Trophoblast cell (in vitro differentiated cells and primary cell): ENCODE measurements around the gene RUSF1.

Experiments
- DNase-seq, 2 donors: peaks; one replicate each; pipeline ENCODE4 v3.0.0-alpha.2; 2016
- H2AFZ ChIP-seq: 2 replicates; pipeline ENCODE4 v1.6.1; 2013; ENCODE audit warnings: low read length, moderate library complexity, mild to moderate bottlenecking; ENCODE audit not compliant: insufficient read depth, poor library complexity
- H2AK5ac ChIP-seq: 2 replicates; pipeline ENCODE4 v1.6.1; 2013; ENCODE audit warnings: mild to moderate bottlenecking, low read length
- H2BK120ac ChIP-seq: 2 replicates; pipeline ENCODE4 v1.6.1; 2013; ENCODE audit warnings: low read length, mild to moderate bottlenecking, moderate library complexity; ENCODE audit not compliant: insufficient read depth, poor library complexity
- H2BK12ac ChIP-seq: 2 replicates; pipeline ENCODE4 v1.6.1; 2013; ENCODE audit warnings: mild to moderate bottlenecking, low read length, moderate library complexity
- H2BK5ac ChIP-seq: 2 replicates; pipeline ENCODE4 v1.6.1; 2013; ENCODE audit warnings: low read length, low read depth, moderate library complexity, mild to moderate bottlenecking; ENCODE audit not compliant: poor library complexity
- H3K14ac ChIP-seq: 2 replicates; pipeline ENCODE4 v1.6.1; 2013; ENCODE audit warnings: mild to moderate bottlenecking, low read length
- H3K18ac ChIP-seq: 2 replicates; pipeline ENCODE4 v1.6.1; 2013; ENCODE audit warnings: mild to moderate bottlenecking, low read length
- H3K23ac ChIP-seq: 2 replicates; pipeline ENCODE4 v1.6.1; 2013; ENCODE audit warnings: low read length
- H3K27ac ChIP-seq: 2 replicates; pipeline ENCODE4 v1.5.1; 2013; ENCODE audit warnings: low read depth, mild to moderate bottlenecking, inconsistent platforms, low read length, moderate library complexity
- H3K27me3 ChIP-seq: 2 replicates; pipeline ENCODE4 v1.6.1; 2013; ENCODE audit warnings: inconsistent platforms, mild to moderate bottlenecking, low read length, moderate library complexity; ENCODE audit not compliant: insufficient read depth
- H3K36me3 ChIP-seq, 2 experiments: 1 replicate in 1 of 2; 2 replicates in 1 of 2; pipeline ENCODE4 v1.6.1; 2013; ENCODE audit warnings: low read length in 2 of 2, mild to moderate bottlenecking in 2 of 2, moderate library complexity in 1 of 2; ENCODE audit not compliant: insufficient read depth in 2 of 2, control insufficient read depth in 1 of 2
- H3K4ac ChIP-seq: 2 replicates; pipeline ENCODE4 v1.6.1; 2013; ENCODE audit warnings: low read depth, mild to moderate bottlenecking, low read length, moderate library complexity
- H3K4me1 ChIP-seq, 2 experiments: 1 replicate in 1 of 2; 2 replicates in 1 of 2; pipeline ENCODE4 v1.6.1; 2013; ENCODE audit warnings: low read length in 2 of 2, mild to moderate bottlenecking in 2 of 2, moderate library complexity in 1 of 2; ENCODE audit not compliant: insufficient read depth in 2 of 2, control insufficient read depth in 1 of 2
- H3K4me2 ChIP-seq: 2 replicates; pipeline ENCODE4 v1.6.1; 2013; ENCODE audit warnings: inconsistent platforms, mild to moderate bottlenecking, low read length, moderate library complexity
- H3K4me3 ChIP-seq: 2 replicates; pipeline ENCODE4 v1.5.1; 2013; ENCODE audit warnings: mild to moderate bottlenecking, low read depth, low read length, inconsistent platforms
- H3K79me1 ChIP-seq: one replicate; pipeline ENCODE4 v1.6.1; 2013; ENCODE audit warnings: low read length
- H3K79me2 ChIP-seq: 2 replicates; pipeline ENCODE4 v1.6.1; 2013; ENCODE audit warnings: low read length, mild to moderate bottlenecking; ENCODE audit not compliant: control insufficient read depth, insufficient read depth, poor library complexity
- H3K9ac ChIP-seq: 2 replicates; pipeline ENCODE4 v1.6.1; 2013; ENCODE audit warnings: mild to moderate bottlenecking, low read length
- H3K9me3 ChIP-seq: 2 replicates; pipeline ENCODE4 v1.6.1; 2013; ENCODE audit warnings: low read depth, mild to moderate bottlenecking, control low read depth, inconsistent platforms, low read length; ENCODE audit not compliant: insufficient read depth
- H4K12ac ChIP-seq: 2 replicates; pipeline ENCODE4 v1.6.1; 2013; ENCODE audit warnings: low read depth, mild to moderate bottlenecking, low read length, moderate library complexity
- H4K8ac ChIP-seq: 2 replicates; pipeline ENCODE4 v1.6.1; 2013; ENCODE audit warnings: low read depth, mild to moderate bottlenecking, low read length, moderate library complexity
- H4K91ac ChIP-seq: one replicate; pipeline ENCODE4 v1.6.1; 2013; ENCODE audit warnings: low read depth, mild to moderate bottlenecking, low read length, moderate library complexity
- WGBS: extraction: QIAGEN DNeasy Blood & Tissue Kit; methylation state at CpG from one replicate; pipeline ENCODE4 v1.1.7; 2013; ENCODE audit warnings: missing lambda C conversion rate; ENCODE audit not compliant: insufficient read length, insufficient coverage; ENCODE audit errors: extremely low coverage; 5-methylcytosine and 5-hydroxymethylcytosine counted together

The RUSF1 gene

DNA sequence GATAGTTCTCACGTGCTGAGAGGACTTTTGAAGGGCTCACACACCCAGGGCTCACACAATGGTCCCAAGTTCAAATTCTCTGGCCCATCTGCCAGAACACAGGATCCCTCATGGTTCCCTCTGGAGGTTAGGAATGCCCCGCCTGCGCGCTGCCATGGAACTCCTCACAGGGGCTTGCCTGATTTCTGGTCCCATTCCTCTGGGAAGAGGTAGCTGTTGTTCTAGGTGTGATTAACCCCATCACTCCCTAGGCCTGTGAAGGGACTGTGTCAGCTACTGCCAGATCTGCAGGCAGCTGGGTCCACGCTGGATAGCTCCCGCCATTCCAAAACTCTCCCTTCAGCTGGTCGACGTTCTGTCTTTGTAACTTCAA, 51.2 kb downstream of the RUSF1 start:
- Histone ChIP-seq H3K27ac (no peak overlapping the region), H2BK120ac (no peak overlapping the region), H3K4me2 (no peak overlapping the region), H3K79me2 (peaks cover 19% of the 10 kb centered on the region), H3K23ac (no peak overlapping the region), H3K9me3 (peaks cover 2% of the 10 kb centered on the region), H4K8ac (no peak overlapping the region), H3K27me3 (no peaks in the 10 kb centered on the region), H4K12ac (no peak overlapping the region), H2BK12ac (no peak overlapping the region), H3K4me3 (no peak overlapping the region), H3K36me3 (peaks cover 4 to 5% of the 10 kb centered on the region in 2 experiments), H2AFZ (no peak overlapping the region), H3K4me1 (peaks cover 28 to 40% of the 10 kb centered on the region in 2 experiments), H3K18ac (peak overlapping the region; percentile 6), H3K79me1 (peaks cover 25% of the 10 kb centered on the region), H2BK5ac (no peak overlapping the region), H4K91ac (no peak overlapping the region), H3K9ac (no peak overlapping the region), H3K14ac (no peak overlapping the region), H3K4ac (peak overlapping the region; percentile 60), H2AK5ac (no peak overlapping the region)
- no peak for DNase-seq
- no CpG with 5 or more reads among the region's 8 CpGs for WGBS

DNA sequence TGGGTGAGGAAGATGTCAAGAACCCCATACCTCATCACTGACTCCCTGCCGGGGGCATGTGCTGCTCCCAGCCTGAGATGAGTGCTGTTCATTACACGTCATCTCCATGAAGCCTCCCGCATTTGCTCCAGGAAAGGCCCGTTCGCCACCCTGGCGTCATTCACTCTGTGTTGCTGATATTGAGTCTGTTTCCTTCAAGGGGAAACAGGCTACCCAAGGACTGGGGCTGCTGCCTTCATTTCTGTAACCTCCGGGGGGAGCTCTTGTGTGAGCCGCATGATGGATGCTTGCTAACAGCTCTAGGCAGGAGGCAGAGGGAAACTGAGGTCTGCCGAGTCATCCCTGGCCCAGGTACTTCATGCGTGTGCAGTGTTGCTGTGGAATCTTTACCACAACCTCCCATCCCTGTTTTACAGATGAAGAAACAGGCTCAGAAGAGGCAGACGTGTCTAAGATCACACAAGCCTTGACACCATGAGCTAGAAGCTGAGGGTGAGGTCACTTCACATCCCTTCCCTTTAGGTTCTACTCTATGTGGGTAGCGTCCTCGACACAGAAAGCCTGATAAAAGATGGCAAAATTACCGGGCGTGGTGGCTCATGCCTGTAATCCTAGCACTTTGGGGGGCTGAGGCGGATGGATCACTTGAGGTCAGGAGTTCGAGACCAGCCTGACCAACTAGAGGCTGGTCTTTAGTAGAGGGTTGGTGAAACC, 52.4 kb downstream of the RUSF1 start:
- Histone ChIP-seq H4K12ac (no peak overlapping the region), H4K91ac (no peak overlapping the region), H2AFZ (no peak overlapping the region), H3K14ac (no peak overlapping the region), H3K23ac (no peak overlapping the region), H2BK12ac (no peak overlapping the region), H3K79me1 (peaks cover 25% of the 10 kb centered on the region), H3K27me3 (no peaks in the 10 kb centered on the region), H3K4me3 (no peak overlapping the region), H3K4me2 (no peak overlapping the region), H3K4me1 (peaks cover 29 to 44% of the 10 kb centered on the region in 2 experiments), H4K8ac (no peak overlapping the region), H3K4ac (peak overlapping the region; percentile 9), H2AK5ac (no peak overlapping the region), H3K79me2 (peaks cover 19% of the 10 kb centered on the region), H2BK120ac (no peak overlapping the region), H3K27ac (no peak overlapping the region), H3K36me3 (peaks cover 3 to 4% of the 10 kb centered on the region in 2 experiments), H2BK5ac (no peak overlapping the region), H3K9ac (no peak overlapping the region), H3K18ac (peak overlapping the region; percentile 48), H3K9me3 (peaks cover 2% of the 10 kb centered on the region)
- WGBS, result no CpG with 5 or more reads among the region's 17 CpGs
- peak in 1 of 2 donors; percentile 14 for DNase-seq

DNA sequence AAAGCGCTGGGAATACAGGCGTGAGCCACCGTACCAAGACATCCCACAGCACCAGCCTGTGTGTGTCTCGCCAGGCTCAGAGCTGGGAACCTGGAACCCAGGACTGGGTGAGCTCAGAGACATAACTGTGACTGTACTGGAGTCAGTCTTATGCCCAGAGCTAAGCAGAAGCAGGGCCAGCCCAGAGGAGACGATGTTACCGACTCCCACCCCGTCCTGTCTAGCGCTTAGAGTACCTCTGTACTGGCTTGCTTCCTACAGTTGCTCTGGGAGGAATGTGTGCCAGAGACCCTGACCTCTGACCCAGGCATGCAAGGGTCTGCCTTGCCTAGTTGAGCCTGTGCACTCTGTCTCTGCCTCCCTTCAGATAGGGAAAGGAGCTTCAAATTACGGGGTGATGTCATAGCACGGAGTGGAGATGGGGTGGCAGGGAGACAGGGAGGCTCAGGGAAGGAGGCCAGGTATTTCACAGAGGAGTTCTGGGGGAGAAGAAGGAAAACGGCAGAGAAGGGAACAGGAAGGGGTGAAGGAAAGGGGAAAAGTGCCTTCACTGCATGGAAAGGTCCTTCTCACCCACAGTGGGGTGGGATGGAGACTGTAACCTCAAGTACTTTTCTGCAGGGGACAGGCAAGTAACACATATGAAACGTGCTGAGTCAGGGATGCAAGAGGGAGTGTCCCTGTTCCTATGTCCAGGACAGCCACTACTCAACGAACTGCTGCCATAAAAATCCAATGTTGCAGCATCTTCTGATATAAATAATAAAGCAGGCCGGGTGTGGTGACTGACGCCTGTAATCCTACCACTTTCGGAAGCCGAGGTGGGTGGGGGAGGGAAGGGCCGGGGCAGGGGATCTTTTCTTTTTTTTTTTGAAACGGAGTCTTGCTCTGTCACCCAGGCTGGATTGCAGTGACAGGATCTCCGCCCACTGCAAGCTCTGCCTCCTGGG, 54.7 kb downstream of the RUSF1 start:
- no peak overlapping the region for H3K23ac ChIP-seq
- peak overlapping the region; percentile 41 for H3K18ac ChIP-seq
- H3K27me3 ChIP-seq, result no peaks in the 10 kb centered on the region
- no CpG with 5 or more reads among the region's 20 CpGs for WGBS
- H3K36me3 ChIP-seq, result peaks cover 3 to 4% of the 10 kb centered on the region in 2 experiments
- H3K79me2 ChIP-seq, result peaks cover 13% of the 10 kb centered on the region
- peak; percentile 63 for DNase-seq
- H3K14ac ChIP-seq, result peak overlapping the region; percentile 37
- H3K27ac ChIP-seq, result peak overlapping the region; percentile 80
- no peak overlapping the region for H3K4ac ChIP-seq
- no peak overlapping the region for H2BK120ac ChIP-seq
- peaks cover 12% of the 10 kb centered on the region for H3K79me1 ChIP-seq
- peak overlapping the region; percentile 26 for H2AK5ac ChIP-seq
- H3K4me3 ChIP-seq, result no peak overlapping the region
- no peak overlapping the region for H4K12ac ChIP-seq
- peak overlapping the region; percentile 51 for H3K4me2 ChIP-seq
- H2BK5ac ChIP-seq, result no peak overlapping the region
- H3K9ac ChIP-seq, result no peak overlapping the region
- H2AFZ ChIP-seq, result no peak overlapping the region
- peak overlapping the region; percentile 36 for H4K8ac ChIP-seq
- peak overlapping the region; percentile 25 for H2BK12ac ChIP-seq
- peaks cover 27 to 41% of the 10 kb centered on the region in 2 experiments for H3K4me1 ChIP-seq
- peaks cover 2% of the 10 kb centered on the region for H3K9me3 ChIP-seq
- H4K91ac ChIP-seq, result no peak overlapping the region

DNA sequence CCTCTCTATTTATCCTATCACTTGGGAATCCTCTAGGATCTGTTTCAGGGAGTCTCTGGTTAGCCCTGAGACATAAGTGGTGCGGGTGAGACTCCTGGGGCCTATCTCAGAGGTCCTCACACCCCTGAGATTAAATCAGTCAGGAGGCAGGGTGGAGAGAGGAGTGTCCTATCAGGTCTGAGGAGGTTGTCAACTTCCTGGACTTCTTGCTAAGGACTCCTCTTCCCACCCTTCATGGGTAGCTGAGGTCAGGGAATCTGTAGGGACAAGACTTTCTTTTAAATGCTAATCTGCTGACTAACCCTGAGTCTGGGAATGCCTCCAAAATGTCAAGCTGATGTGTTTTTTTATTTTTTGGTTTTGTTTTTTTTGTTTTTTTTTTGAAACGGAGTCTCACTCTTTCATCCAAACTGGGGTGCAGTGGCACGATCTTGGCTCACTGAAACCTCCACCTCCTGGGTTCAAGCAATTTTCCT, 55.5 kb downstream of the RUSF1 start:
- peaks cover 4% of the 10 kb centered on the region for H3K79me2 ChIP-seq
- peaks cover 23 to 35% of the 10 kb centered on the region in 2 experiments for H3K4me1 ChIP-seq
- no peak overlapping the region for H2AK5ac ChIP-seq
- no peak overlapping the region for H3K23ac ChIP-seq
- H3K4me2 ChIP-seq, result no peak overlapping the region
- no peak overlapping the region for H2AFZ ChIP-seq
- H2BK120ac ChIP-seq, result peak overlapping the region; percentile 20
- peaks cover 2 to 3% of the 10 kb centered on the region in 2 experiments for H3K36me3 ChIP-seq
- no peak overlapping the region for H4K12ac ChIP-seq
- no peak overlapping the region for H3K4me3 ChIP-seq
- H3K14ac ChIP-seq, result peak overlapping the region; percentile 40
- peak overlapping the region; percentile 55 for H4K8ac ChIP-seq
- WGBS, result no CpG with 5 or more reads among the region's 3 CpGs
- H3K27me3 ChIP-seq, result no peaks in the 10 kb centered on the region
- peaks cover 10% of the 10 kb centered on the region for H3K79me1 ChIP-seq
- no peak overlapping the region for H2BK12ac ChIP-seq
- no peak for DNase-seq
- peak overlapping the region; percentile 37 for H2BK5ac ChIP-seq
- H3K9ac ChIP-seq, result no peak overlapping the region
- H3K9me3 ChIP-seq, result no peaks in the 10 kb centered on the region
- no peak overlapping the region for H3K18ac ChIP-seq
- no peak overlapping the region for H4K91ac ChIP-seq
- peak overlapping the region; percentile 21 for H3K4ac ChIP-seq
- H3K27ac ChIP-seq, result peak overlapping the region; percentile 80
